T-helper 2 cell treated with Interferon-gamma antibody and Interleukin-4, amounts not matched to agents 100 ng/mL and 5 ng/mL, for 36 hours (primary cell): ENCODE results near the gene CCDC60. TPM values are rescaled to one million over a fixed set of nuclear protein-coding genes. Genes with fewer than 3 reads are reported as not detected.

Experiments used
- intact Hi-C: fragments of 100-400 bp; cut with micrococcal nuclease; formaldehyde crosslinking; loops from one replicate; pipeline ENCODE4 v1.15.1; 2023
- total RNA-seq: library from RNA; stranded (reverse); gene quantifications from 2 replicates; pipeline ENCODE4 v1.2.3, GENCODE V29; 2022

CCDC60 gene
- total RNA-seq, 1 donor from 2014 or later: not detected

- intact Hi-C loops: no loop called here
These were observed 178.4 kb downstream of the CCDC60 start for GRCh38 chr12:119512772-119513497.

GRCh38 chr12:119528241-119528640, 193.7 kb downstream of the CCDC60 start:
- intact Hi-C loops: no loop called here

- intact Hi-C loops: loop anchor here (10.0 kb wide), 1 partner anchor 1136 kb away; no protein-coding TSS in a partner anchor
These were observed 205.9 kb downstream of the CCDC60 start for GRCh38 chr12:119540476-119540875.

GRCh38 chr12:119544765-119545625, 210.5 kb downstream of the CCDC60 start:
- intact Hi-C loops: loop anchor here (1.0 to 10.0 kb wide), 2 partner anchors 101 to 1140 kb away; no protein-coding TSS in a partner anchor

- intact Hi-C loops: loop anchor here (10.0 kb wide), 1 partner anchor 1142 kb away; no protein-coding TSS in a partner anchor
These were observed 211.8 kb downstream of the CCDC60 start for GRCh38 chr12:119546340-119546739.

- intact Hi-C loops: loop anchor here (10.0 kb wide), 1 partner anchor 1142 kb away; no protein-coding TSS in a partner anchor
These were observed 212.5 kb downstream of the CCDC60 start for GRCh38 chr12:119547001-119547400.

GRCh38 chr12:119556854-119557253, 222.3 kb downstream of the CCDC60 start:
- intact Hi-C loops: no loop called here

- intact Hi-C loops: no loop called here
These were observed 230.9 kb downstream of the CCDC60 start for GRCh38 chr12:119565404-119565803.

GRCh38 chr12:119570771-119571170, 236.2 kb downstream of the CCDC60 start:
- intact Hi-C loops: no loop called here

- intact Hi-C loops: no loop called here
These were observed 238.6 kb downstream of the CCDC60 start for GRCh38 chr12:119573086-119573485.

- intact Hi-C loops: no loop called here
These were observed 239.7 kb downstream of the CCDC60 start for GRCh38 chr12:119574255-119574654.

- intact Hi-C loops: no loop called here
These were observed 241.7 kb downstream of the CCDC60 start for GRCh38 chr12:119576118-119576810.

GRCh38 chr12:119576915-119577314, 242.4 kb downstream of the CCDC60 start:
- intact Hi-C loops: no loop called here

GRCh38 chr12:119578112-119578511, 243.6 kb downstream of the CCDC60 start:
- intact Hi-C loops: no loop called here

GRCh38 chr12:119589097-119589496, 254.6 kb downstream of the CCDC60 start:
- intact Hi-C loops: no loop called here

- intact Hi-C loops: no loop called here
These were observed 255.1 kb downstream of the CCDC60 start for GRCh38 chr12:119589634-119590033.

Other genes starting within 250 kb of the CCDC60 start
- gene HSPB8, start 155.8 kb upstream of the CCDC60 start, total RNA-seq: not detected in 2 replicates